ENCODE data around the gene TMPRSS13. TPM values are rescaled to one million over a fixed set of nuclear protein-coding genes. Genes with fewer than 3 reads are reported as not detected.

TMPRSS13 gene
- total RNA-seq, 1 experiment from 2014 or later: not detected

GRCh38 chr11:117900121-117900648 is 29.0 kb downstream of the TMPRSS13 start:
- DNase-seq (ENCODE audit: low read depth): no peak

DNA sequence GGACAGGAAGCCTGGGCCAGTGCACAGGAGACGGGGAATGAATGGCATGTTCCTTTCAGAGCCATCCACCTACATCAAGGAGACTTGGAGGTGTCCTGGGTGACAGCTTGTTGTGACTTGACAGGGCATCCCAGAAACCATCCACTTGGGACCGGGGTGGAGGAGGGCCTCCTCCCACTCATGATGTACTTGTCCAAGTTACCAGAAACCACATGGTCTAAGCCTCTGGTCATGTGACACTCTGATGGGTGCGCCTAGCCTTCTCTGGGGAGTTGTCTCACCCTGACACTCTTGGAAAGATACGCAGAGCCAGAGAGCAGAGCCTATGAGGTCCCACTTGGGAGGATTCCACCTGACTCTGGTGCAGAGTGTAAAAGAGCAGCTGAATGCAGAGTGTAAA is 31.1 kb downstream of the TMPRSS13 start:
- DNase-seq (ENCODE audit: low read depth): no peak

GRCh38 chr11:117892651-117893050 is 36.6 kb downstream of the TMPRSS13 start:
- DNase-seq (ENCODE audit: low read depth): no peak

- no peak for DNase-seq (ENCODE audit: low read depth)
Measured at GRCh38 chr11:117891362-117891761, 37.8 kb downstream of the TMPRSS13 start.

DNA sequence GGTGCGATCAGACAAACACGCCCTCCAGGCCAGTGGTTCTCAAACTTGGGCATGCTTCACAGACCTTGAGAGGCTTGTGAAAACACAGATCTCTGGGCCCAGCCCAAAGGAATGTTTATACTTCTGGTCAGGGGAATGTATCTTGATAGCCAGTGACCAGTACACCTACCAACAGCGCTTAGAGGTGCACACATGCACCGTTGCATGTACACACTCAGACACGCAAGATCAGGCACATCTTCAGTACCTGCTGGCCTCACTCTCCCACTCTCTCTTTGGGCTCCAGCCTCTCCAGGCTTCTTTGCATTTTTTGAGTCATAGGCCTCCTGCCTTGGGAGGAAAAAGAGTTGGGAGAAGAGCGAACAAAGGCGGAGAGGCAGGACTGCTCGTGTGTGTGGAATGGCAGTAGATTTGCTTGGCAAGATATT is 41.0 kb downstream of the TMPRSS13 start:
- no peak for DNase-seq (ENCODE audit: low read depth)

- DNase-seq (ENCODE audit: low read depth): no peak
Measured at GRCh38 chr11:117887431-117888138, 41.6 kb downstream of the TMPRSS13 start.

DNA sequence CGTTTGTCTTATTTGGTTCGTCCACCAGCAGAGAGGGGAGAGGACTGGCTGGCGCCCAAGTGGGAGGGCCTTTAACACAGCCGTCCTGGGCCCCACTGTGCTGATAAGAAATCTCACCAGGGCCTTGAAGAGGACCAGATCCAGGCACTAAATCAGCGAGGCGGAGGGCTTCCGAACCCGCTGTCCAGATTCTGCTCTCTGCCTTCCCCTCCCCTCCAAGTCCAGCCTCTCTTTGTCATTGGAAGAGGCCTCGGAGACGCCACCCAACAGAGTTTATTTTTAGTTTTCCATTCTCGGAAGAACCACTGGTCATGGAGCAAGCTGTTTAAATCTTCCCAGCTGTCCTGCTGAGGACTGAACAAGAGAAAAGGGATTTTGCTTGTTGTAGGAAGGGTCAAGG is 43.4 kb downstream of the TMPRSS13 start:
- DNase-seq (ENCODE audit: low read depth): no peak

GRCh38 chr11:117884994-117885393 is 44.2 kb downstream of the TMPRSS13 start:
- no peak for DNase-seq (ENCODE audit: low read depth)

DNA sequence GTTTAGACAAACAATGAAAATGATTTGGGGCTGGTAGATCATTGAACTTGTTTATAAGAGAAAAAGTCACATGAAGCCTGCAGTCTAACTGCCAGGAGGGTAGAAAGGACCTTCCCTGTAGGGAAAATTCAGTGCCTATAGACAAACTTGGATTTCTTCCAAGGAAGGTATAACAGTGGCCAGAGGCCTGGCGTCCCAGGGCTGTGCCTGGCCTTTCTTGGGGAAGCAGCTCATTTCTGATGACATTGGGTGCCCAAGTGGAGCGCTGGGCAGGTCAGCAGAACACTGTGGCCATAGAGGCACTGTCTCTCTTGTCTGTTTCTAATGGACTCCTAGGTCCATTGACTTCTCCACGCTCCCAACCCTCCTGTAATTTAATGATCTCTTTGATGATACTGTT is 46.1 kb downstream of the TMPRSS13 start:
- no peak for DNase-seq (ENCODE audit: low read depth)

DNA sequence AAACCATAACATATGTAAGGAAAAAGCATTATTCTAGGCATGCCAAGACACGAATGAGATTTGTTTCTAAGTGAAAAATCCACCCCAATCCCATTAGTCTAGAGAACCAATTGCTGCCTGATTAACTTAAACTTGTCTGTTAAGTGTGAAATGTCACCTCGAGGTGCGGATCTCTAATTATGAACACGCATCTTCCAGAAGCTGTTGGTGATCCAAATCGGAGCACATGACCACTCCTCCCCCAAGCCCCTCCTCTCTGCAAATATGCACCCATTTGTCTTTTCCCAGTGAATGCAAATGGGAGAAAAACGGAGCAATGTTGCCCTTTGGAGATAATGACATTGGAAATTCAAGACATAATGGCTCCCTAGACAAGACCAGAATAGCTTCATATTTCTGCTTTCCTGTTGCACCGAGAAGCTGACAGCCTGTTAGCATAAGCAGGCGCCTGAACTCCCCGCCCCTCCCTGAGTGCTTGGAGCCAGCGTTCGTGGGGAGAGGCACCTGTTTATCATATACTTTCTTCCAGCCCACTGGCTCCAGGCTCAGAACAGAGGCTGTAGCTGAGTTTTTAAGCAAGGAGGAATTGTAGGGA is 46.8 kb downstream of the TMPRSS13 start:
- no peak for DNase-seq (ENCODE audit: low read depth)

DNA sequence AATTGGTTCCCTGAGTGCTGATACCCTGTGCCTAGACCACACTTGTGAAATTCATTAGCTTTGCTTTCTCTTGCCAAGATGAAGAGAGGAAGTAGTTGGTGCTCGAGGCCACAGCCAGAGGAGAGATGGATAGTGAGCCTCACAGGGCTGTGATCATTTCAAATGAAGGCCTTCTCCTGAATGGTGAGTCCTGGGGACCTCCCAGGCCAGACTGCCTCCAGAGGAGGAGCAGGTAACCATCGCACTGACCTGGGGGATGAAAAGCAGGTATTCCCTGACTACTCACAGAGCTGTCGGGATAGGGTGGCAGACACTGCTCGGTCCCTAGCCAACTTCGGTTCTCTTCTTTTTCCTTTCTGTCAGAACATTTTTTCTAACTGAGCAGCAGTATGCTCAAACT is 48.0 kb downstream of the TMPRSS13 start:
- DNase-seq (ENCODE audit: low read depth): no peak

DNA sequence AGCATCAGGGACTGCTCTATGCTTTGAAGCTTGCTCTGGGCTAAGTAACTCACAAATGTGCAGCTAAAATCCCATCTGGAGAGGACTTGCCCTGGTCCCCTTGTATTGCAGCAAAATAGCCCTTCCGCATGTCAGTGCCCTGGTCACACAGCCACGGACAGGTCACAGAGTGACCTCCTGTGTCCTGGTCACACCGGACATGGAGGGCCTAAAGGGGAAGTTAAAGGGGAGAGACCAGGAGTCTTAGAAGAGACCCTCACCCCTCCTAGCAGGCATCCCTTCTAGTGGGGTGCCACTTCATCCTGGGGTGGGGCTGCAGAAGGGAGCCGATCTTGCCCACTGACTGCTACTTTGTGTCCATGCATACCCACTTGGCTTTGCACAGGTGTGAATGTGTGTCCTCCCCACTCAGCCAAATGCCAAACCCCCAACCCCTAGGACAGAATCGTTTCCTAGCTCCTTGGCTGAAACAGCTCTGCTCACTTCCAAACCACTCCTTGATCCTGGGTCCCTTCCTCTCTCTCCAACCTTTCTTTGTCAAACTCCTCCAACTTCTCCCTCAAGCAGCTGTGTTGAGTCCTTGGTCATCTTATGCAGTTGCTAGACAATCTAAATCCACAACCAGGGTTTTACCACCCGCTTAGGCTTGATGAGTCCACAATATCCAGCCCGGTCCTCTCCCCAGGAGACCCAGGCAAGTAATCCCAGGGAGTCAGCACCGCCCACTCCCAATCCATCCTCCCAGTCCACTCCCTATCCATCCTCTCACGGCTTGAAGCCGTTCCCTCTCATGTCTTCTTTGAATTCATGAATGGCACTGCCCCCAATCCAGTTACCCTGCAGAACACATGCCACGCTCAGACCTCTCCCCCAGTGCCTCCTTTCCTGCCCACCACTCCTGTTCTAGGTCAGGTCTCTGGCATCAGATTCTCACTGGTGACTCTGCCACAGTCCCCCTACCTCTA is 49.4 kb downstream of the TMPRSS13 start:
- DNase-seq (ENCODE audit: low read depth): no peak

DNA sequence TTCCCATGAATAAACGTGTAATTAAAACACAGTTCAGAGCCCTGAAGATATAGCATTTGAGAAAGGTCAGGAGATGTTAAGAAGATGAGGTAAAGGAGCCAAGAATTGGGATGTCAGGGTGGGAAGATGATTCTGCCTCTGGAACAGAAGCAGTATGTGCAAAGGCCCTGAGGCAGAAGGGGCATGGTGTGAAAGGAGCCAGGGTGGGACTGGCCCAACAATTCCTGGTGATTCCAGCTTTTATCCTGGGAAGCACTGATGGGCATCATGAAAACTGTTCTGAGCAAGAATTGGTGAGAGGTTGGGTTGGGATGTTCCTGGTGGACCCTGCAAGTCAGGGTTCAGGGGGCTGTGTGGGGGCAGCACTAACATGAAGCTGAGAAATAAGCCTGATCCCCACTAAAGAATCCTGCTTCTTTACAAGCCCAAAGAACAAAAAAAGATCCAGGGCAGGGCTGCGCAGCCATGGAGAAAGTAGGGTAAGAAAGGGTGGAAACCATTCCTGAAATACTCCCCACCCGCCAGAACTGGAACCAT is 50.2 kb downstream of the TMPRSS13 start:
- no peak for DNase-seq (ENCODE audit: low read depth)

- DNase-seq (ENCODE audit: low read depth): peak; percentile 72
Measured at GRCh38 chr11:117878314-117878938, 50.8 kb downstream of the TMPRSS13 start.

GRCh38 chr11:117877120-117877784 is 52.0 kb downstream of the TMPRSS13 start:
- no peak for DNase-seq (ENCODE audit: low read depth)

GRCh38 chr11:117876341-117877119 is 52.7 kb downstream of the TMPRSS13 start, which contains the start of gene FXYD6:
Gene FXYD6, minus strand, starts transcription at chr11:117876658. Its CDS starts 33,882 bp downstream, at chr11:117842776.
- peak; percentile 22 for DNase-seq (ENCODE audit: low read depth)

DNA sequence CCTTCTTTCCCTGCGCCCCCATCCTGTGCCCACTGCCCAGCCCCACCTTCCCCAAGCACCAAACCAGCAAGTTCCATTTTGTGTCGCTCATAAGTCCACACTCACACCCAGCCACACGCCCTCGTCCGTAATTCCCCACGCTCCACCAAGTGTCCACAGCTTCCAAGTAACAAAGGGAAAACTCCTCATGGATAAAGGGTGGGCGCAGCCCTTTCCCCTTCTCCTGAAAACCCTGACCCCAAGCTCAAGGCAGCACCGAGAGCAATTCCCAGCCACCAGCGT is 53.2 kb downstream of the TMPRSS13 start:
- no peak for DNase-seq (ENCODE audit: low read depth)

DNA sequence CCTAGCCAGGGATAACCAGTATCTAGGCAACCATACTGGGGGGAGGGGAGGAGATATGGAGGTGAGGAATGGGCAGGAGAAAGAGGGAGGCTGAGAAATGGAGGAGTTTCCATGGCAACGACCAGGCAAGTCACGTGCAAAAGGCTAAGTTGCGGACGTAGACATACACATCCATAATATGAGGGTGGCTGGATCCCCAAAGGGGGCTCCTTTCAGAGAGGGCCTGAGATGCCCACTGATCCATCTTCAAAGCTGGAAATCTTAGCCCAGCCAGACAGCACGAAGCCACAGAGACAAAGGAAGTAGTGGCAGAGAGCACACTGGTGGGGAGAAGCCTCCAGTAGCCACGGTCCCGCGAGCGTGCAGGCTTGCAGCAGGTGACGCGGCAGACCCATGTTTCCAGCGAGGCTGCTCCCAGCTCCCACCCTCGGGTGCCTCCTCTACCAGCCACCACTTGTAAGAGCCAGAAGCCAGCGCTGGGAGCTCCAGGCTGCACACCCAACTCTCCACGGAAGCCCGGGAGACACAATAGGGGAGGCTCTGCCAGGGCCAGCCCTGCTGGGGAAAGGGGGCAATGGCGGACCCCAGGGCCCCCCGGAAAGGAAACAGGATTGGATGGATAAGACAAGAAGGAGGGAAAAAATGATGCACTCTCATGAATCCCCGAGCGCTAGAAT is 53.7 kb downstream of the TMPRSS13 start:
- DNase-seq (ENCODE audit: low read depth): no peak

GRCh38 chr11:117874910-117875381 is 54.3 kb downstream of the TMPRSS13 start:
- no peak for DNase-seq (ENCODE audit: low read depth)

All from LHCN-M2 (cell line).